Measurements from ENCODE around the gene NPAS3.

Gene NPAS3

GRCh38 chr14:33285902-33286700, 347.4 kb downstream of the NPAS3 start:
- CTCF ChIA-PET: no interaction called here
- no peaks in the 10 kb centered on the region for H3K36me3 ChIP-seq (ENCODE audit: control insufficient read depth in 2 of 2, insufficient read depth in 1 of 2, low read length in 2 of 2)
- no peaks in the 10 kb centered on the region; the same call in 1 of the 2 replicates for H3K4me1 ChIP-seq (ENCODE audit: control insufficient read depth, insufficient read depth, low read length)
- no peaks in the 10 kb centered on the region for H3K9me3 ChIP-seq (ENCODE audit: control insufficient read depth, insufficient read depth, low read depth, low read length)
- POLR2A ChIA-PET: no interaction called here
- no peak overlapping the region for H3K4me3 ChIP-seq (ENCODE audit: low read depth, low read length)
- TF ChIP-seq ZSCAN18 (tag by site-specific recombination; IDR thresholded peaks at IDR 0.05): no peak
- no peak for TF ChIP-seq PRDM6 (tag by site-specific recombination; IDR thresholded peaks at IDR 0.05)
- no peak for TF ChIP-seq ZNF677 (tag by site-specific recombination; IDR thresholded peaks at IDR 0.05)
- TF ChIP-seq ZNF513 (tag by site-specific recombination; IDR thresholded peaks at IDR 0.05): no peak
- TF ChIP-seq ZNF157 (tag by site-specific recombination; IDR thresholded peaks at IDR 0.05): no peak
- no peak for TF ChIP-seq ZNF704 (tag by site-specific recombination; IDR thresholded peaks at IDR 0.05)
- no peak for TF ChIP-seq BCL6B (tag by site-specific recombination; IDR thresholded peaks at IDR 0.05)
- no peak for TF ChIP-seq ZNF645 (tag by site-specific recombination; IDR thresholded peaks at IDR 0.05)
- no peak overlapping the region for H3K27ac ChIP-seq (ENCODE audit: extremely low read depth, low read depth, low read length)

- Histone ChIP-seq H3K36me3 (ENCODE audit: control insufficient read depth in 2 of 2, insufficient read depth in 1 of 2, low read length in 2 of 2) (no peaks in the 10 kb centered on the region), H3K4me3 (ENCODE audit: low read depth, low read length) (no peak overlapping the region), H3K9me3 (ENCODE audit: control insufficient read depth, insufficient read depth, low read depth, low read length) (no peaks in the 10 kb centered on the region), H3K27ac (ENCODE audit: extremely low read depth, low read depth, low read length) (no peak overlapping the region), H3K4me1 (ENCODE audit: control insufficient read depth, insufficient read depth, low read length) (no peaks in the 10 kb centered on the region; the same call in 1 of the 2 replicates)
- TF ChIP-seq ZNF555 (tag by site-specific recombination; conservative IDR thresholded peaks at IDR 0.05) (no peak), ZNF660 (tag by site-specific recombination; IDR thresholded peaks at IDR 0.05) (no peak), ZNF48 (tag by site-specific recombination; IDR thresholded peaks at IDR 0.05) (no peak), ZNF621 (tag by site-specific recombination; IDR thresholded peaks at IDR 0.05) (no peak)
- ChIA-PET CTCF (no interaction called here), POLR2A (no interaction called here)
Measured at GRCh38 chr14:33287189-33287588, 348.5 kb downstream of the NPAS3 start.
